ENCODE measurements around the gene DNAH14. TPM values are rescaled to one million over a fixed set of nuclear protein-coding genes. Genes with fewer than 3 reads are reported as not detected.

Gene DNAH14
- total and polyA plus RNA-seq, 10 of the 15 experiments (the other 5 are each of a cell fraction or from before 2014, with no cell fraction given) = 2.0 to 7.9 (median 4.8) TPM

DNA sequence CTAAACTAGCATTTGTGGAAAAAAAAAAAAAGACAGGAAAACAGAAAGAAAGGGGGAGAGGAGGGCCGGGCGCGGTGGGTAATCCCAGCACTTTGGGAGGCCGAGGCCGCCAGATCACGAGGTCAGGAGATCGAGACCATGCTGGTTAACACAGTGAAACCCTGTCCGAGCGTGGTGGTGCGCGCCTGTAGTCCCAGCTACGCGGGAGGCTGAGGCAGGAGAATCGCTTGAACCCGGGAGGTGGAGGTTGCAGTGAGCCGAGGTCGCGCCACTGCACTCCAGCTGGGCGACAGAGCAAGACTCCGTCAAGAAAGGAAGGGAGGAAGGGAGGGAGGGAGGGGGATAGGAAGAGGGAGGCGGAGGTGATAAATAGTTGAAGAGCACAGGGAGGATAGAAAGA is 443.7 kb downstream of the DNAH14 start (continued):
- TF ChIP-seq CBX5 (IDR thresholded peaks at IDR 0.05; ENCODE audit: low read depth) (no peak), MXI1 (IDR thresholded peaks at IDR 0.05; ENCODE audit: low read depth, low read length) (no peak), ZNF217 (IDR thresholded peaks at IDR 0.05) (no peak), JUND (IDR thresholded peaks at IDR 0.05; ENCODE audit: low read depth, low read length) (no peak), SMARCA5 (IDR thresholded peaks at IDR 0.05) (no peak)

DNA sequence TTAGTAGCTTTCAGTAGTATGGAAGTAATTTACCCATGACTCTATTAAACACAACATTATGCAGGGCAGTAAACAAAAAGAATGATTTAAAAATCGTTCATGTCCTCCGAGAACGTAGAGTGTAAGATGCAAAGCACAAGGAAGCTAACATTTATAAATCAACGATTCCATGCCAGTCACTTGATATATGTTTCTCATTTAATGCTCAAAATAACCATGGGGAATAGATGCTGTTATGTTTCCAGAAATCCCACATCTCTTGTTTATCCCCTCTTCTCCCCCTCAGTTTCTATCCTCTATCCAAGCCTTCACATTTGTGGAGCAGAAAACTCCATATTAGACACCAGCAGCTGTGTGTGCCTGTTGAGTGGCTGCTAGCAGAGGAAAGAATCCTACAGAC is 445.5 kb downstream of the DNAH14 start:
- Histone ChIP-seq H3K4me2 (ENCODE audit: control insufficient read depth, insufficient read depth) (no peak overlapping the region), H3K4me3 (no peak overlapping the region), H3K4me1 (ENCODE audit: control insufficient read depth, insufficient read depth, low read length) (no peaks in the 10 kb centered on the region), H3K27me3 (replicated peaks in 1 of 2; ENCODE audit: control insufficient read depth in 2 of 2, insufficient read depth in 2 of 2, low read length in 1 of 2) (no peaks in the 10 kb centered on the region), H3K9me3 (replicated peaks; ENCODE audit: control insufficient read depth, insufficient read depth, low read length) (no peaks in the 10 kb centered on the region), H2AFZ (ENCODE audit: control insufficient read depth, low read depth, low read length) (no peak overlapping the region), H3K36me3 (ENCODE audit: control insufficient read depth in 2 of 2, insufficient read depth in 2 of 2, low read length in 1 of 2) (no peaks in the 10 kb centered on the region), H4K20me1 (ENCODE audit: control insufficient read depth, insufficient read depth) (no peaks in the 10 kb centered on the region), H3K27ac (ENCODE audit: control insufficient read depth, insufficient read depth) (no peak overlapping the region), H3K79me2 (ENCODE audit: control insufficient read depth, insufficient read depth, low read length) (no peaks in the 10 kb centered on the region), H3K9ac (ENCODE audit: control insufficient read depth, insufficient read depth, low read length) (no peak overlapping the region)
- POLR2A ChIA-PET = no interaction called here
- in situ Hi-C loops (cut with MboI) (no loop called here), intact Hi-C loops (cut with micrococcal nuclease; ENCODE audit: unreplicated experiment) (no loop called here)
- no TSS peak for BruUV-seq (replicated peaks)
- RAD21 ChIA-PET (ENCODE audit: unreplicated experiment) = no interaction called here
- no peak for ATAC-seq
- WGBS (ENCODE audit: insufficient coverage, insufficient replicate concordance, low lambda C conversion rate, missing lambda C conversion rate) = 78% methylated on average over 4 of the region's 4 CpGs
- FAIRE-seq = no peak
- DNase-seq (ENCODE audit: low read depth, low spot score) = no peak
- CTCF ChIA-PET = interaction anchor here (0.7 to 1.2 kb wide), 2 partner anchors 70 to 141 kb away, joined by 3 read pairs; no protein-coding TSS in a partner anchor
- SMC1A ChIA-PET (ENCODE audit: uncharacterized antibody, unreplicated experiment) = interaction anchor here (0.6 kb wide), 1 partner anchor 27 kb away, joined by 3 read pairs; no protein-coding TSS in a partner anchor
- TF ChIP-seq, protein P1, sequence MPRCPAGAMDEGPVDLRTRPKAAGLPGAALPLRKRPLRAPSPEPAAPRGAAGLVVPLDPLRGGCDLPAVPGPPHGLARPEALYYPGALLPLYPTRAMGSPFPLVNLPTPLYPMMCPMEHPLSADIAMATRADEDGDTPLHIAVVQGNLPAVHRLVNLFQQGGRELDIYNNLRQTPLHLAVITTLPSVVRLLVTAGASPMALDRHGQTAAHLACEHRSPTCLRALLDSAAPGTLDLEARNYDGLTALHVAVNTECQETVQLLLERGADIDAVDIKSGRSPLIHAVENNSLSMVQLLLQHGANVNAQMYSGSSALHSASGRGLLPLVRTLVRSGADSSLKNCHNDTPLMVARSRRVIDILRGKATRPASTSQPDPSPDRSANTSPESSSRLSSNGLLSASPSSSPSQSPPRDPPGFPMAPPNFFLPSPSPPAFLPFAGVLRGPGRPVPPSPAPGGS (IDR thresholded peaks at IDR 0.05; ENCODE audit: borderline replicate concordance, insufficient read depth, low read depth, low read length, poor library complexity, severe bottlenecking) = no peak
- TF ChIP-seq LARP7 (IDR thresholded peaks at IDR 0.05) (no peak), RAD51 (IDR thresholded peaks at IDR 0.05) (no peak), JUNB (IDR thresholded peaks at IDR 0.05) (no peak), DPF2 (IDR thresholded peaks at IDR 0.05) (no peak), EZH2 (IDR thresholded peaks at IDR 0.05; ENCODE audit: borderline replicate concordance, control insufficient read depth, low read depth, low read length) (no peak), FOXM1 (IDR thresholded peaks at IDR 0.05; ENCODE audit: low read depth, low read length) (no peak), PAX8 (IDR thresholded peaks at IDR 0.05) (no peak), RUNX3 (IDR thresholded peaks at IDR 0.05; ENCODE audit: low read length) (no peak), TAF1 (IDR thresholded peaks at IDR 0.05; ENCODE audit: borderline replicate concordance, low read depth, low read length) (no peak), RFX5 (IDR thresholded peaks at IDR 0.05; ENCODE audit: low read depth, low read length) (no peak), MEF2B (IDR thresholded peaks at IDR 0.05; ENCODE audit: partially characterized antibody, poor library complexity, severe bottlenecking) (no peak), JUND (IDR thresholded peaks at IDR 0.05; ENCODE audit: low read depth, low read length) (no peak), STAT3 (IDR thresholded peaks at IDR 0.05; ENCODE audit: low read depth, low read length) (no peak)
- TF ChIP-seq, protein P2, sequence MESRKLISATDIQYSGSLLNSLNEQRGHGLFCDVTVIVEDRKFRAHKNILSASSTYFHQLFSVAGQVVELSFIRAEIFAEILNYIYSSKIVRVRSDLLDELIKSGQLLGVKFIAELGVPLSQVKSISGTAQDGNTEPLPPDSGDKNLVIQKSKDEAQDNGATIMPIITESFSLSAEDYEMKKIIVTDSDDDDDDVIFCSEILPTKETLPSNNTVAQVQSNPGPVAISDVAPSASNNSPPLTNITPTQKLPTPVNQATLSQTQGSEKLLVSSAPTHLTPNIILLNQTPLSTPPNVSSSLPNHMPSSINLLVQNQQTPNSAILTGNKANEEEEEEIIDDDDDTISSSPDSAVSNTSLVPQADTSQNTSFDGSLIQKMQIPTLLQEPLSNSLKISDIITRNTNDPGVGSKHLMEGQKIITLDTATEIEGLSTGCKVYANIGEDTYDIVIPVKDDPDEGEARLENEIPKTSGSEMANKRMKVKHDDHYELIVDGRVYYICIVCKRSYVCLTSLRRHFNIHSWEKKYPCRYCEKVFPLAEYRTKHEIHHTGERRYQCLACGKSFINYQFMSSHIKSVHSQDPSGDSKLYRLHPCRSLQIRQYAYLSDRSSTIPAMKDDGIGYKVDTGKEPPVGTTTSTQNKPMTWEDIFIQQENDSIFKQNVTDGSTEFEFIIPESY (IDR thresholded peaks at IDR 0.05) = no peak

All from GM12878 (cell line).